GM12864 (cell line): Measurements from ENCODE around the gene IGSF21.

Source experiments
- DNase-seq: peaks from one replicate; pipeline ENCODE4 v3.0.0-alpha.2; 2011; ENCODE audit warnings: low read depth
- H3K4me3 ChIP-seq: 2 replicates; pipeline ENCODE4 v1.5.1; 2011; ENCODE audit warnings: mild to moderate bottlenecking, low read depth, low read length, control low read depth
- CTCF ChIP-seq: IDR thresholded peaks from 2 replicates; pipeline ENCODE4 v1.5.1; 2011; ENCODE audit warnings: low read depth, mild to moderate bottlenecking, moderate library complexity, low read length, control low read depth, inconsistent platforms; ENCODE audit errors: missing control alignments

Gene IGSF21

GRCh38 chr1:18234790-18235242 lies 127.2 kb downstream of the IGSF21 start:
- DNase-seq, result no peak
- H3K4me3 ChIP-seq, result no peak overlapping the region
- peak; percentile 81 for TF ChIP-seq CTCF

GRCh38 chr1:18237371-18237770 lies 129.8 kb downstream of the IGSF21 start:
- no peak for TF ChIP-seq CTCF
- no peak overlapping the region for H3K4me3 ChIP-seq
- DNase-seq, result no peak

GRCh38 chr1:18238190-18238589 lies 130.6 kb downstream of the IGSF21 start:
- DNase-seq, result no peak
- no peak for TF ChIP-seq CTCF
- no peak overlapping the region for H3K4me3 ChIP-seq

- no peak for TF ChIP-seq CTCF
- DNase-seq, result no peak
- H3K4me3 ChIP-seq, result no peak overlapping the region
These were observed 132.1 kb downstream of the IGSF21 start for GRCh38 chr1:18239671-18240070.

- no peak for TF ChIP-seq CTCF
- no peak for DNase-seq
- no peak overlapping the region for H3K4me3 ChIP-seq
These were observed 133.3 kb downstream of the IGSF21 start for GRCh38 chr1:18240906-18241305.

GRCh38 chr1:18241891-18242290 lies 134.3 kb downstream of the IGSF21 start:
- no peak overlapping the region for H3K4me3 ChIP-seq
- no peak for TF ChIP-seq CTCF
- DNase-seq, result no peak

- no peak overlapping the region for H3K4me3 ChIP-seq
- TF ChIP-seq CTCF, result no peak
- DNase-seq, result no peak
These were observed 136.0 kb downstream of the IGSF21 start for GRCh38 chr1:18243503-18244175.
